HFF-Myc (cell line): ENCODE measurements around the gene SMIM38.

Experiments
- DNase-seq: peaks from one replicate; pipeline ENCODE4 v3.0.0-alpha.2; 2011; ENCODE audit warnings: low read depth; ENCODE audit errors: extremely low read depth
- H3K4me3 ChIP-seq: replicated peaks from 2 replicates; pipeline ENCODE4 v1.5.1; 2011; ENCODE audit warnings: low read depth, mild to moderate bottlenecking, control low read depth, low read length
- TF ChIP-seq, protein P1 (sequence below): IDR thresholded peaks from 2 replicates; pipeline ENCODE4 v1.5.1; 2012; ENCODE audit warnings: mild to moderate bottlenecking, low read depth, low read length, control low read depth; ENCODE audit errors: missing control alignments

The SMIM38 gene

DNA sequence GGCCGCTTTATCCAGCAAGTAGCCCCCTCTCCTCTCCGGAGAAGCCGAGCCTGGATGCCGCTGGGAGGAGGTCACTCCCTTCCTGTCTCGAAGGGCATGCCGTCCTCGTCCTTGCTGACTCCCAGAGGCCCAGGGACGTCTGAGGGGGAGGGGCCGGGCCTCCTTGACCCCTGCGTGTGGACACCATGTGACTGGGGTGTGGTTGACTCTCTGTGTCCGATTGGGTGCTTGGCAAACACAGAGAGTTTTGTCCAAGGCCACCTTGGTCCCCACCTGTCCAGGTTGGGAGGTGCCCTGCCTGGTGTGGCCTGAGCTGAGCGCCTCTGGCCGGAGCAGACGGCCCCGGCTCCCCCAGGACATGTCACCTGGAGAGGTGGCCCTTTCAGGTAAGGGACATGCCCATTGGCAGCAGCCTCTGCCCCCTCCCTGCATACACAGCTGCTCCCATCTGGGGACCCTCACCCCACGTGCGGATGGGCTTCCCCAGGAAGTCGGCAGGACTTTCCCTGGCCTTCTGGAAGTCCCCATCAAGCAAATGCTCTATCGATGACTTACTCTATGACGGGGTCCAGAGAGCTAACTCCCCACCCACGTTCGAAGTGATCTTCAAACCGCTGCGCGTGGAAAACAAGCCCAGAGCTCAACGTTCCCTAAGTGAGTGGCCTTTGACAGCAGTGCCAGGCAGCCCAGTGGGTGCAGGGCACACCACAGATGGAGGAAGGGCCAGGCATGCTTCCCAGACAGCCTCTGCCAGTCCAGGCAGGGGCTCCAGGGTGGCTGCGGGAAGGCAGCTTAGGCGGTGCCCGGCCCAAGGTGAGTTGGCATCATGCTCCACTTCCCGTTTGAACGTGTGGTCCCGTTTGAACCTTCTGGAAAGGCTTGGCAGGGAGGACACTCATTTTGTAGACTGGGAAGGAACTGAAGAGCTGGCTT lies at the start of gene SMIM38:
SMIM38 (plus strand) TSS at position 634 of the 933 bp plus-strand sequence. CDS start 1,912 bp downstream, outside the sequence.
- TF ChIP-seq, protein P1, sequence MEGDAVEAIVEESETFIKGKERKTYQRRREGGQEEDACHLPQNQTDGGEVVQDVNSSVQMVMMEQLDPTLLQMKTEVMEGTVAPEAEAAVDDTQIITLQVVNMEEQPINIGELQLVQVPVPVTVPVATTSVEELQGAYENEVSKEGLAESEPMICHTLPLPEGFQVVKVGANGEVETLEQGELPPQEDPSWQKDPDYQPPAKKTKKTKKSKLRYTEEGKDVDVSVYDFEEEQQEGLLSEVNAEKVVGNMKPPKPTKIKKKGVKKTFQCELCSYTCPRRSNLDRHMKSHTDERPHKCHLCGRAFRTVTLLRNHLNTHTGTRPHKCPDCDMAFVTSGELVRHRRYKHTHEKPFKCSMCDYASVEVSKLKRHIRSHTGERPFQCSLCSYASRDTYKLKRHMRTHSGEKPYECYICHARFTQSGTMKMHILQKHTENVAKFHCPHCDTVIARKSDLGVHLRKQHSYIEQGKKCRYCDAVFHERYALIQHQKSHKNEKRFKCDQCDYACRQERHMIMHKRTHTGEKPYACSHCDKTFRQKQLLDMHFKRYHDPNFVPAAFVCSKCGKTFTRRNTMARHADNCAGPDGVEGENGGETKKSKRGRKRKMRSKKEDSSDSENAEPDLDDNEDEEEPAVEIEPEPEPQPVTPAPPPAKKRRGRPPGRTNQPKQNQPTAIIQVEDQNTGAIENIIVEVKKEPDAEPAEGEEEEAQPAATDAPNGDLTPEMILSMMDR = no peak
- DNase-seq = no peak
- no peak within 1 kb of the TSS for H3K4me3 ChIP-seq

DNA sequence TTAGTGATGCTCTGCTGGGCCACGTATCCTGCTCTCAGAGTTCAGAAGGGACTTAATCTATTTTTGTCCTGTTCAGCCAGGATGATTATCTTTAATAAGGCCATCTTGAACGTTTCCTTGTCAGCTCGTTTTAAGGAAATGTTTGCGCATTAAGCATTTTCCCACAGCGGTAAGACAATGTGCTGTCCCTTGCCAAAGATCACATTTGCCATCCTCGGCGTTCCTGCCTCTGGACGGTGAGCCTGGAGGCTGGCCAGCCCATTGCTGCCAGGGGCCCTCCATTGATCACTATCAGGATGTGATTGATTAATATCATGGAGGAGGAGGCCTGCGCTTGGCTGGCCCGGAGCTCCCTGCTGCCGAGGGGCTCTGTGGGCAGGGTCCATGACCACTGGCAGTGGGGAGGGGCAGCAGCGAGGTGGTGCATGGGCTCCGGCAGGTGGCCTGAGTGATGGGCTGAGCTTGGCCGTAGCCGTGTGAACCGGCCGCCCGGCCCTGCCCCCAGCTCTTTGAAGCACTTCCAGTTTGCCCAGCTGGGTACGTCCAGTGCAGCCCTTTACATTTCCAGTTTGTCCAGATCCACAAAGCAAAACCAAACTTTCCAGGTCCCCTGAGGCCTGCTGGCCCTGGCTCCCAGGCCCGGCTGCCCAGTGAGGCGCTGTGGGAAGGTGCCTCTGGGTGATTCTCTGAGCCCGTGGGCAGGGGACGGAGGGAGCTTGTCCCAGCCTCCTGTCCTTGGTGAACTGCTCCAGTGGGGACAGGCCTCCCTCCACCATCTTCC lies 49.5 kb upstream of the SMIM38 start:
- TF ChIP-seq, protein P1 = no peak
- no peak overlapping the region for H3K4me3 ChIP-seq
- no peak for DNase-seq

DNA sequence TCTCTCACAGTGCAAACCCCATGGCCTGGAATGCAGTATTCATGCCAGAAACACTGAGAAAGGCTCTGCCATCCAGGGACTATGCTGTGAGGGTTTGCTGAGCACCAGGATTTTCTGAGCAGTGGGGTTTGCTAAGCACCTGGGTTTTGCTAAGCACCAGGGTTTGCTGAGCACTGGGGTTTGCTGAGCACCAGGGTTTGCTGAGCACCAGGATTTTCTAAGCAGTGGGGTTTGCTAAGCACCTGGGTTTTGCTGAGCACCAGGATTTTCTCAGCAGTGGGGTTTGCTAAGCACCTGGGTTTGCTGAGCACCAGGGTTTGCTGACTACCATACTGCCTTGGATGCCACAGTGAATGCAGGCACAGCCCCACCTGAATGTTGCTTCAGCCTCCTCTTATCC lies 48.3 kb upstream of the SMIM38 start:
- no peak for DNase-seq
- H3K4me3 ChIP-seq = no peak overlapping the region
- TF ChIP-seq, protein P1 = no peak

DNA sequence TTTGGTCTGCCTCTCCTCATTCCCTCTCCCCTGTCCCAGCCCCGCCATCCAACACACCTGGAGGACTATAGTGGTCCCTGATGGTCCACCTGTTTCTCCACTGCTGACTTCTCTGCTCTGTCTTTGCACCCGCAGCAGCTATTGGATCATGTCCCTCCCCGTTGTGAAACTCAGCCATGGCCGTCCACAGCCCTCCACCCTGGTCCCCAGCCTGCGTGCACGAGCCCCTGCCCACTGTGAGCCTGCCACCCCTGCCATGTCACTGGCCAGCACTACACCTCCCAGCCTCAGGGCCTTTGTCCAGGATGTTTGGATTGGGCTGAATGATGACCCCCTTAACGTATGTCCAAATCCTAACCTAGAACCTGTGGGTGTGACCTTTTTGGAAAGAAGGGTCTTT lies 47.7 kb upstream of the SMIM38 start:
- H3K4me3 ChIP-seq = no peak overlapping the region
- TF ChIP-seq, protein P1 = no peak
- no peak for DNase-seq

DNA sequence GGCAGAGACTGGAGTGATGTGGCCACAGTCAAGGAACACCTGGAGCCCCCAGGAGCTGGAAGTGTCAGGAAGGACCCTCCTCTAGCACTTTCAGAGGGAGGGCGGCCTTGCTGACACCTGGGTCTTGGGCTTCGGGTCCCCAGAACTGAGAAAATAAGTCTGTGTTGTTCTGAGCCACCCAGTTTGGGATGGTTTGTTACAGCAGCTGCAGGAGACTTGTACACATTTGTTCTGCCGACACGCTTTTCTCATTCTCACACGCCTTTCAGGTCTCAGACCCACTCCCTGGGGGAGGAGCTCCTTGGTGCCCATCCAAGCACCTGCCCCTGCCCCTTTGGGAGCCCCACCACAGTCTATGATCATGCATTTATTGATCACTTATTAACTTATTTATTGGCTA lies 47.2 kb upstream of the SMIM38 start:
- H3K4me3 ChIP-seq = no peak overlapping the region
- DNase-seq = no peak
- TF ChIP-seq, protein P1 = no peak

DNA sequence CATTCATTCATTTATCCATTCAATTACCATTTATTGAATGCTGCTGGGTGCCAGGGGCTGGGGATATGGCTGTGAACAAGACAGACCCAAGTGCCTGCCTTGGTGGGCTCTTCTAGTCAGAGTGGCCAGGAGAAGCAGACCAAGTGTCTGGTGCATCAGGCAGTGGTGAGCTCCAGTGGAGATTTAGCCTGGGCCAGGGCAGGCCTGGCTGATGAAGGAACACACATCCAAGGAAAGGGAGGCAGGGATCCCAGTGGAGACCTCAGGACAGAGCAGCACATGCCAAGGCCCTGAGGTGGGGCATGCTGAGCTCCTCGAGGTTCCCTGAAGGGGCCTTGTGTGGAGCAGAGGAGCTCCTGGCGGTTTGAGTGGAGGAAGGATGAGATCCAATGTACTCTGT lies 46.6 kb upstream of the SMIM38 start:
- no peak for DNase-seq
- TF ChIP-seq, protein P1 = no peak
- H3K4me3 ChIP-seq = no peak overlapping the region
